ENCODE measurements around the gene EDEM3.
"Not testable (repeated sequence)": the region's sequence is repeated elsewhere in the genome, so short reads cannot be mapped to it uniquely, and the experiment has no call there.

EDEM3 gene

GRCh38 chr1:184679472-184679871, 75.2 kb downstream of the EDEM3 start:
- ATAC-seq, H3K27me3 Mint-ChIP-seq, H3K9me3 Mint-ChIP-seq, DNase-seq, H3K4me3 Mint-ChIP-seq, H3K4me1 Mint-ChIP-seq, H3K27ac Mint-ChIP-seq: not testable (repeated sequence)

- H3K4me3 Mint-ChIP-seq: no peak overlapping the region
- H3K9me3 Mint-ChIP-seq: peaks cover 7 to 8% of the 10 kb centered on the region in 2 donors
- H3K27ac Mint-ChIP-seq: no peak overlapping the region
- H3K4me1 Mint-ChIP-seq: no peaks in the 10 kb centered on the region
- no peak for ATAC-seq
- DNase-seq: no peak
- H3K27me3 Mint-ChIP-seq: peaks cover 11% of the 10 kb centered on the region
Measured at GRCh38 chr1:184677344-184677743, 77.3 kb downstream of the EDEM3 start.

- DNase-seq: no peak
- peaks cover 28% of the 10 kb centered on the region for H3K27me3 Mint-ChIP-seq
- no peak overlapping the region for H3K4me3 Mint-ChIP-seq
- H3K9me3 Mint-ChIP-seq: no peaks in the 10 kb centered on the region
- no peak for ATAC-seq
- H3K27ac Mint-ChIP-seq: no peak overlapping the region
- H3K4me1 Mint-ChIP-seq: no peaks in the 10 kb centered on the region
Measured at GRCh38 chr1:184673305-184673704, 81.4 kb downstream of the EDEM3 start.

GRCh38 chr1:184672013-184672726, 82.5 kb downstream of the EDEM3 start:
- H3K9me3 Mint-ChIP-seq: no peaks in the 10 kb centered on the region
- H3K4me3 Mint-ChIP-seq: no peak overlapping the region
- H3K27me3 Mint-ChIP-seq: peaks cover 28% of the 10 kb centered on the region
- DNase-seq: no peak
- no peak for ATAC-seq
- no peak overlapping the region for H3K27ac Mint-ChIP-seq
- H3K4me1 Mint-ChIP-seq: no peaks in the 10 kb centered on the region

- ATAC-seq (no peak), DNase-seq (no peak)
- Mint-ChIP-seq H3K4me3 (no peak overlapping the region), H3K27ac (no peak overlapping the region), H3K9me3 (no peaks in the 10 kb centered on the region), H3K4me1 (peaks cover 2% of the 10 kb centered on the region), H3K27me3 (peaks cover 41% of the 10 kb centered on the region)
Measured at GRCh38 chr1:184669391-184669790, 85.3 kb downstream of the EDEM3 start.

GRCh38 chr1:184665360-184665759, 89.3 kb downstream of the EDEM3 start:
- Mint-ChIP-seq H3K9me3 (no peaks in the 10 kb centered on the region), H3K4me3 (no peak overlapping the region), H3K4me1 (peaks cover 8% of the 10 kb centered on the region), H3K27me3 (peaks cover 22% of the 10 kb centered on the region), H3K27ac (no peak overlapping the region)
- ATAC-seq (no peak), DNase-seq (no peak)

GRCh38 chr1:184664661-184665060, 90.0 kb downstream of the EDEM3 start:
- Mint-ChIP-seq H3K9me3 (no peaks in the 10 kb centered on the region), H3K4me3 (no peak overlapping the region), H3K27ac (no peak overlapping the region), H3K27me3 (peaks cover 22% of the 10 kb centered on the region), H3K4me1 (peaks cover 8% of the 10 kb centered on the region)
- DNase-seq (no peak), ATAC-seq (no peak)

GRCh38 chr1:184664042-184664660, 90.5 kb downstream of the EDEM3 start:
- no peak overlapping the region for H3K27ac Mint-ChIP-seq

GRCh38 chr1:184661801-184662200, 92.9 kb downstream of the EDEM3 start:
- no peak for ATAC-seq

More at GRCh38 chr1:184664042-184664660, 90.5 kb downstream of the EDEM3 start:
- DNase-seq (peak; percentile 43 to 58), ATAC-seq (peak; percentile 72)
- H3K4me1 Mint-ChIP-seq: peaks cover 8% of the 10 kb centered on the region
- peak overlapping the region in 1 of 2 donors; percentile 63 for H3K4me3 Mint-ChIP-seq
- no peaks in the 10 kb centered on the region for H3K9me3 Mint-ChIP-seq
- peaks cover 22% of the 10 kb centered on the region for H3K27me3 Mint-ChIP-seq

GRCh38 chr1:184660462-184661191, 94.0 kb downstream of the EDEM3 start:
- peaks cover 8% of the 10 kb centered on the region for H3K4me1 Mint-ChIP-seq
- H3K27me3 Mint-ChIP-seq: peaks cover 21% of the 10 kb centered on the region
- H3K4me3 Mint-ChIP-seq: no peak overlapping the region
- DNase-seq (no peak), ATAC-seq (no peak)
- no peak overlapping the region for H3K27ac Mint-ChIP-seq
- H3K9me3 Mint-ChIP-seq: no peaks in the 10 kb centered on the region

More at GRCh38 chr1:184661801-184662200, 92.9 kb downstream of the EDEM3 start:
- peaks cover 22% of the 10 kb centered on the region for H3K27me3 Mint-ChIP-seq
- no peak overlapping the region for H3K27ac Mint-ChIP-seq
- no peaks in the 10 kb centered on the region for H3K9me3 Mint-ChIP-seq
- H3K4me1 Mint-ChIP-seq: peaks cover 8% of the 10 kb centered on the region
- no peak overlapping the region for H3K4me3 Mint-ChIP-seq
- no peak for DNase-seq

- Mint-ChIP-seq H3K4me3 (no peak overlapping the region), H3K9me3 (no peaks in the 10 kb centered on the region), H3K4me1 (no peaks in the 10 kb centered on the region), H3K27me3 (no peaks in the 10 kb centered on the region), H3K27ac (no peak overlapping the region)
- no peak for DNase-seq
- no peak for ATAC-seq
Measured at GRCh38 chr1:184658055-184658454, 96.6 kb downstream of the EDEM3 start.

- Mint-ChIP-seq H3K4me1 (no peaks in the 10 kb centered on the region), H3K27me3 (peaks cover 7% of the 10 kb centered on the region), H3K4me3 (no peak overlapping the region), H3K27ac (no peak overlapping the region), H3K9me3 (peaks cover 0 to 5% of the 10 kb centered on the region in 2 donors)
- DNase-seq (no peak), ATAC-seq (no peak)
Measured at GRCh38 chr1:184656221-184656620, 98.4 kb downstream of the EDEM3 start.

GRCh38 chr1:184655185-184655584, 99.5 kb downstream of the EDEM3 start:
- Mint-ChIP-seq H3K4me3 (no peak overlapping the region), H3K27ac (no peak overlapping the region), H3K27me3 (peaks cover 14% of the 10 kb centered on the region), H3K4me1 (no peaks in the 10 kb centered on the region), H3K9me3 (peaks cover 5 to 6% of the 10 kb centered on the region in 2 donors)
- ATAC-seq (no peak), DNase-seq (no peak)

GRCh38 chr1:184650177-184650866, 104.3 kb downstream of the EDEM3 start:
- peaks cover 5 to 12% of the 10 kb centered on the region in 2 donors for H3K9me3 Mint-ChIP-seq
- no peaks in the 10 kb centered on the region for H3K4me1 Mint-ChIP-seq
- DNase-seq (no peak), ATAC-seq (no peak)
- H3K4me3 Mint-ChIP-seq: no peak overlapping the region
- peak overlapping the region in 1 of 2 donors; percentile 68 for H3K27ac Mint-ChIP-seq
- peaks cover 48% of the 10 kb centered on the region for H3K27me3 Mint-ChIP-seq

- no peaks in the 10 kb centered on the region for H3K4me1 Mint-ChIP-seq
- ATAC-seq: no peak
- no peak overlapping the region for H3K27ac Mint-ChIP-seq
- peaks cover 48% of the 10 kb centered on the region for H3K27me3 Mint-ChIP-seq
- no peak for DNase-seq
- H3K9me3 Mint-ChIP-seq: peaks cover 5 to 12% of the 10 kb centered on the region in 2 donors
- no peak overlapping the region for H3K4me3 Mint-ChIP-seq
Measured at GRCh38 chr1:184649451-184649888, 105.2 kb downstream of the EDEM3 start.
